Common myeloid progenitor, CD34-positive (primary cell): ENCODE results near the gene MYBPH.

Experiments
- CTCF ChIA-PET: fragments of 350-600 bp; sonication (Branson Sonifier 250); formaldehyde crosslinking; loops from one replicate; lab custom pipeline; 2021; ENCODE audit warnings: antibody characterized with exemption; lab: Charles Lee
- POLR2A ChIA-PET: fragments of 350-600 bp; sonication (Branson Sonifier 250); formaldehyde crosslinking; loops from one replicate; lab custom pipeline; 2021; ENCODE audit warnings: antibody characterized with exemption; lab: Charles Lee
- DNase-seq, 3 donors: peaks; one replicate each; pipeline versions ENCODE4 v3.0.0 to v3.0.0-alpha.2; 2013
- H3K27ac ChIP-seq, 2 experiments: 1 replicate in 1 of 2; 2 replicates in 1 of 2; pipeline ENCODE4 v1.7.0; 2013; ENCODE audit warnings: inconsistent platforms in 2 of 2, low read length in 2 of 2, mild to moderate bottlenecking in 2 of 2, low read depth in 1 of 2, moderate library complexity in 1 of 2; ENCODE audit not compliant: severe bottlenecking in 2 of 2, insufficient read depth in 1 of 2, poor library complexity in 1 of 2
- H3K27me3 ChIP-seq, 5 experiments: replicated peaks in 2 of 5; 1 replicate in 3 of 5; 2 replicates in 2 of 5; pipeline versions ENCODE4 v1.6.1 to v1.7.0; 2013; ENCODE audit warnings: low read length in 4 of 5, mild to moderate bottlenecking in 2 of 5, moderate library complexity in 2 of 5, inconsistent platforms in 1 of 5; ENCODE audit not compliant: insufficient read depth in 5 of 5, control insufficient read depth in 4 of 5
- H3K36me3 ChIP-seq, 4 experiments: 1 replicate in 2 of 4; 2 replicates in 2 of 4; pipeline versions ENCODE4 v1.6.1 to v1.7.0; 2013; ENCODE audit warnings: low read length in 3 of 4, control low read depth in 1 of 4, mild to moderate bottlenecking in 1 of 4; ENCODE audit not compliant: control insufficient read depth in 4 of 4, insufficient read depth in 4 of 4
- H3K4me1 ChIP-seq, 4 experiments: 1 replicate in 3 of 4; 2 replicates in 1 of 4; pipeline versions ENCODE4 v1.6.1 to v1.7.1; 2013; ENCODE audit warnings: low read length in 3 of 4, mild to moderate bottlenecking in 3 of 4, control low read depth in 1 of 4, inconsistent platforms in 1 of 4, moderate library complexity in 1 of 4; ENCODE audit not compliant: control insufficient read depth in 4 of 4, insufficient read depth in 4 of 4; ENCODE audit errors: control extremely low read depth in 1 of 4
- H3K4me3 ChIP-seq, 7 experiments: 1 replicate in 4 of 7; 2 replicates in 3 of 7; pipeline versions ENCODE4 v1.5.1 to v1.7.0; 2013; ENCODE audit warnings: mild to moderate bottlenecking in 7 of 7, low read length in 6 of 7, moderate library complexity in 6 of 7, inconsistent platforms in 2 of 7, low read depth in 2 of 7, control low read depth in 1 of 7; ENCODE audit not compliant: insufficient read depth in 4 of 7, control insufficient read depth in 1 of 7; ENCODE audit errors: extremely low read depth in 1 of 7
- H3K9me3 ChIP-seq, 5 experiments: 1 replicate in 4 of 5; 2 replicates in 1 of 5; pipeline versions ENCODE4 v1.6.1 to v1.7.1; 2013; ENCODE audit warnings: low read length in 4 of 5, mild to moderate bottlenecking in 2 of 5, inconsistent platforms in 1 of 5, low read depth in 1 of 5, moderate library complexity in 1 of 5; ENCODE audit not compliant: control insufficient read depth in 4 of 5, insufficient read depth in 2 of 5; ENCODE audit errors: control extremely low read depth in 1 of 5
- WGBS: methylation state at CpG from one replicate; pipeline ENCODE4 v1.1.5; 2013; ENCODE audit not compliant: insufficient coverage; 5-methylcytosine and 5-hydroxymethylcytosine counted together

MYBPH gene

GRCh38 chr1:203182387-203182953 lies 6.8 kb upstream of the MYBPH start:
- Histone ChIP-seq H3K9me3 (no peaks in the 10 kb centered on the region), H3K27me3 (no peaks in the 10 kb centered on the region), H3K4me3 (no peak overlapping the region), H3K4me1 (peaks cover 0 to 14% (median 9%) of the 10 kb centered on the region in 4 experiments), H3K36me3 (no peaks in the 10 kb centered on the region), H3K27ac (no peak overlapping the region)
- ChIA-PET POLR2A (no interaction called here), CTCF (interaction anchor here (0.9 to 2.1 kb wide), 5 partner anchors 10 to 143 kb away, joined by 3 to 7 read pairs (median 5); no protein-coding TSS in a partner anchor)
- DNase-seq = no peak
- WGBS = 100% methylated on average over 3 of the region's 7 CpGs

- WGBS = 82% methylated on average over 5 of the region's 10 CpGs
- CTCF ChIA-PET = interaction anchor here (0.9 to 2.1 kb wide), 5 partner anchors 9 to 142 kb away, joined by 3 to 7 read pairs (median 5); no protein-coding TSS in a partner anchor
Observed at GRCh38 chr1:203181586-203182386, 6.2 kb upstream of the MYBPH start.

GRCh38 chr1:203180611-203181330 lies 5.1 kb upstream of the MYBPH start:
- H3K4me3 ChIP-seq = no peak overlapping the region
- ChIA-PET POLR2A (no interaction called here), CTCF (interaction anchor here (1.6 to 2.1 kb wide), 3 partner anchors 8 to 141 kb away, joined by 5 to 7 read pairs (median 6); no protein-coding TSS in a partner anchor)
- H3K4me1 ChIP-seq = peaks cover 0 to 6% (median 1%) of the 10 kb centered on the region in 4 experiments
- H3K9me3 ChIP-seq = no peaks in the 10 kb centered on the region
- no peaks in the 10 kb centered on the region for H3K36me3 ChIP-seq
- WGBS = 92% methylated on average over 8 of the region's 11 CpGs
- DNase-seq = no peak
- no peaks in the 10 kb centered on the region for H3K27me3 ChIP-seq
- H3K27ac ChIP-seq = no peak overlapping the region

More at GRCh38 chr1:203181586-203182386, 6.2 kb upstream of the MYBPH start:
- POLR2A ChIA-PET = no interaction called here
- Histone ChIP-seq H3K36me3 (no peaks in the 10 kb centered on the region), H3K4me3 (no peak overlapping the region), H3K4me1 (peaks cover 0 to 8% (median 6%) of the 10 kb centered on the region in 4 experiments), H3K9me3 (no peaks in the 10 kb centered on the region), H3K27me3 (no peaks in the 10 kb centered on the region), H3K27ac (no peak overlapping the region)
- DNase-seq = no peak

GRCh38 chr1:203179667-203180005 lies 4.0 kb upstream of the MYBPH start:
- 100% methylated on average over 8 of the region's 10 CpGs for WGBS
- no peaks in the 10 kb centered on the region for H3K36me3 ChIP-seq
- H3K27ac ChIP-seq = no peak overlapping the region
- ChIA-PET CTCF (interaction anchor here (2.6 kb wide), 1 partner anchor 36 kb away, joined by 9 read pairs; no protein-coding TSS in a partner anchor), POLR2A (no interaction called here)
- no peaks in the 10 kb centered on the region for H3K9me3 ChIP-seq
- H3K4me1 ChIP-seq = peaks cover 0 to 13% (median 2%) of the 10 kb centered on the region in 4 experiments
- no peaks in the 10 kb centered on the region for H3K27me3 ChIP-seq
- no peak for DNase-seq
- H3K4me3 ChIP-seq = no peak overlapping the region

- Histone ChIP-seq H3K27me3 (no peaks in the 10 kb centered on the region), H3K4me3 (no peak overlapping the region), H3K27ac (no peak overlapping the region), H3K4me1 (peaks cover 0 to 13% (median 2%) of the 10 kb centered on the region in 4 experiments), H3K9me3 (no peaks in the 10 kb centered on the region), H3K36me3 (no peaks in the 10 kb centered on the region)
- ChIA-PET CTCF (interaction anchor here (0.8 to 14.7 kb wide), 6 partner anchors 12 to 141 kb away, joined by 3 to 164 read pairs (median 4); no protein-coding TSS in a partner anchor), POLR2A (interaction anchor here (0.8 kb wide), 1 partner anchor 9 kb away, joined by 3 read pairs; no protein-coding TSS in a partner anchor)
- WGBS = 97% methylated on average over 13 of the region's 14 CpGs
- DNase-seq = no peak
Observed at GRCh38 chr1:203178821-203179666, 3.4 kb upstream of the MYBPH start.

DNA sequence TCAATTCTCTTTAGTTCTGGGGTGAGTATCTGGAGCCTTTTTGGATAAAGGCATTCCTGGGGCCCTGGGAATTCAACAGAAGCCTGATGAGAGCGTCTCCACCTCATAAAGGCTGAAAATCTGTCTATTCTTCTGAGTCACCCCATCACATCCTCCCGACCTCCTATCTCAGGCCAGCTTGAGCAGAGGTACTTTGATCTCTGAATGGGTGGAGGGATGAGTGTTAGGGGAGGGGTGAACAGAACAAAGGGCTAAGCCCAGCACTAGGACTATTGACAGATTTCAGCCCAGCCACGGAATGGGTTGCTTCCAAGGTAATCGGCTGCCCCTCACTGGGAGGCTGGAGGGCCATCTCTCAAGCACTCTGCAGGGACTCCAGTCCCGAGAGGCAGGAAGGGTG lies 2.5 kb upstream of the MYBPH start:
- POLR2A ChIA-PET = interaction anchor here (0.8 kb wide), 1 partner anchor 10 kb away, joined by 3 read pairs; no protein-coding TSS in a partner anchor
- no peak for DNase-seq
- Histone ChIP-seq H3K4me1 (peaks cover 0 to 13% (median 2%) of the 10 kb centered on the region in 4 experiments), H3K36me3 (no peaks in the 10 kb centered on the region), H3K27ac (no peak overlapping the region), H3K27me3 (peaks cover 0 to 3% (median 0%) of the 10 kb centered on the region in 5 experiments), H3K9me3 (no peaks in the 10 kb centered on the region), H3K4me3 (no peak overlapping the region)
- 91% methylated on average over 4 of the region's 5 CpGs for WGBS
- CTCF ChIA-PET = interaction anchor here (1.1 to 14.7 kb wide), 4 partner anchors 16 to 140 kb away, joined by 3 to 164 read pairs (median 7); no protein-coding TSS in a partner anchor
